ENCODE results near the gene TRAF6.
"Not testable (repeated sequence)": the region's sequence is repeated elsewhere in the genome, so short reads cannot be mapped to it uniquely, and the experiment has no call there.

TRAF6 gene

DNA sequence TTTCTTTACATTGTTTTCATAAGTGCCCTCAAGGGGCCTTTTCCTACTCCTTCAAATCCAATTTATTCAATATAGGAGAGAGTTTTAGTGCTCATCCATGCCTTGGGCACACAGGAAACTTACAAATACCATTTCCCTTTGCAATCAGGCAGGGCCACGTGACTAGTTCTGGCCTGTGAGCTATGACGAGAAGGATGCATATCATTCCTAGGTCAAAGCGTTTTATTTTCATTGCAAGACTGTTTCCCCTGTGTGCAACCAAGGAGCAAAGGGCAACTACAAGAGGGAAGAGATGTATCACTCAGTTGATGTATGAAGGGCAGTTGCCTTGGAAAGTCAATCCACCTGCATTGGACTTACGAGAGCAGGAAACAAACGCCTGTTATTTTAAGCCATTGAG, 1.9 kb upstream of the TRAF6 start:
- Histone ChIP-seq H3K4me3 (replicated peaks; ENCODE audit: low read depth, low read length) (no peak overlapping the region), H3K27me3 (replicated peaks; ENCODE audit: control insufficient read depth, insufficient read depth, low read length) (no peaks in the 10 kb centered on the region), H3K36me3 (ENCODE audit: control insufficient read depth, insufficient read depth, low read length) (no peaks in the 10 kb centered on the region)
- TF ChIP-seq, protein P1, sequence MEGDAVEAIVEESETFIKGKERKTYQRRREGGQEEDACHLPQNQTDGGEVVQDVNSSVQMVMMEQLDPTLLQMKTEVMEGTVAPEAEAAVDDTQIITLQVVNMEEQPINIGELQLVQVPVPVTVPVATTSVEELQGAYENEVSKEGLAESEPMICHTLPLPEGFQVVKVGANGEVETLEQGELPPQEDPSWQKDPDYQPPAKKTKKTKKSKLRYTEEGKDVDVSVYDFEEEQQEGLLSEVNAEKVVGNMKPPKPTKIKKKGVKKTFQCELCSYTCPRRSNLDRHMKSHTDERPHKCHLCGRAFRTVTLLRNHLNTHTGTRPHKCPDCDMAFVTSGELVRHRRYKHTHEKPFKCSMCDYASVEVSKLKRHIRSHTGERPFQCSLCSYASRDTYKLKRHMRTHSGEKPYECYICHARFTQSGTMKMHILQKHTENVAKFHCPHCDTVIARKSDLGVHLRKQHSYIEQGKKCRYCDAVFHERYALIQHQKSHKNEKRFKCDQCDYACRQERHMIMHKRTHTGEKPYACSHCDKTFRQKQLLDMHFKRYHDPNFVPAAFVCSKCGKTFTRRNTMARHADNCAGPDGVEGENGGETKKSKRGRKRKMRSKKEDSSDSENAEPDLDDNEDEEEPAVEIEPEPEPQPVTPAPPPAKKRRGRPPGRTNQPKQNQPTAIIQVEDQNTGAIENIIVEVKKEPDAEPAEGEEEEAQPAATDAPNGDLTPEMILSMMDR (IDR thresholded peaks at IDR 0.05; ENCODE audit: insufficient read depth, low read length, poor library complexity, severe bottlenecking), result no peak
- no peak for DNase-seq (ENCODE audit: extremely low read depth, insufficient read length)

DNA sequence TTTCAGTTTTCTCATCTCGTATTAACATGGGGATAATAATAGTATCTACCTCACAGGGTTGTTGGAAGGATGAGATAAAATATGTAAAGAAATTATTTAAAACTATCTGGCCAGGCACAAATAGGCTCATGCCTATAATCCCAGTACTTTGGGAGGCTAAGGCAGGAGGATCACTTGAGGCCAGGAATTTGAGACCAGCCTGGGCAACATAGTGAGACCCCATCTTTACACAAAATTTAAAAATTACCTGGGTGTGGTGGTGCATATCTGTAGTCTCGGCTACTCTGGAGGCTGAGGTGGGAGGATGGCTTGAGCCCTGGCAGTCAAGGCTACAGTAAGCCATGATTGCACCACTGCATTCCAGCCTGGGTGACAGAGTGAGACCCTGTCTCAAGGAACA, 990 bp upstream of the TRAF6 start:
- not testable (repeated sequence) for DNase-seq (ENCODE audit: extremely low read depth, insufficient read length); H3K4me3 ChIP-seq (replicated peaks; ENCODE audit: low read depth, low read length); H3K27me3 ChIP-seq (replicated peaks; ENCODE audit: control insufficient read depth, insufficient read depth, low read length); H3K36me3 ChIP-seq (ENCODE audit: control insufficient read depth, insufficient read depth, low read length)

DNA sequence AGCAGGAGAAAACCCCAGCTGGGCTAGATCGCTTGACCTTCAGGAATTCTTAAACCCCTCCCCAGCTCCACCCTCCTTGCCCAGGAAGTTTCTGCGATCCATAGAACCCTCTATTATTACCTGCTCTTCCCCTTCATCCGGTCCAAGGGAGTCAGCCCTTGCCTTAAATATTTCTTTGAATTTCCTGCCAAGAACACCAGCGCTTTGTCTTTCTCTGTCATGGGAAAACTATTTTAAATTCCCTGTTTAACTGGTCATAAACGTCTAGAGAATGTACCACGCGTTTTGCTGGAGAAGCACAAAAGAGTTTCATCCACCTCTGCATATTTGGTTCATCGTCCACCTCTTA, 496 bp upstream of the TRAF6 start:
- Histone ChIP-seq H3K27me3 (replicated peaks; ENCODE audit: control insufficient read depth, insufficient read depth, low read length) (no peaks in the 10 kb centered on the region), H3K36me3 (ENCODE audit: control insufficient read depth, insufficient read depth, low read length) (no peaks in the 10 kb centered on the region), H3K4me3 (replicated peaks; ENCODE audit: low read depth, low read length) (peak overlapping the region; percentile 96)
- no peak for DNase-seq (ENCODE audit: extremely low read depth, insufficient read length)
- TF ChIP-seq, protein P1 (IDR thresholded peaks at IDR 0.05; ENCODE audit: insufficient read depth, low read length, poor library complexity, severe bottlenecking), result no peak

DNA sequence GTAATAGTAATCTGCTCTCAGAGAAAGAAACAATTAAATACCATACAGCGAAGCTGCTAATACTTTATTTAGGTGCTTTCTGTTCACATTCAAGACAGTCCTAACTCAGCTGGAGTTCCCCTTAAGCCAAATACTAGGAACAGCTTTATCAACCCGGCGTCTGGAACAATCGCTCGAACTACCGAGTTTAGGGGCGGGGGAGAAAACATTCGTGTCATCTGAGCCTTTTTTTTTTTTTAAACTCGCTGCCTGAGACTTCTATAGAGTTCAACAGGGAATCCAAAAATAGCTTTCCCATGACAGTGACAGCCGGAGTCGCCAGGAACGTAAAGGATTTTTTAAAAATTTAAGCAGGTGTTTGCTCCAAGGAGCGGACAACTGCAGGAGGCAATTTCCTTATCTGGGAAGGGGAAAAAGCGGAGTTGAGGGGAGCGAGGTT, 852 bp downstream of the TRAF6 start:
- no peak for DNase-seq (ENCODE audit: extremely low read depth, insufficient read length)
- no peaks in the 10 kb centered on the region for H3K36me3 ChIP-seq (ENCODE audit: control insufficient read depth, insufficient read depth, low read length)
- peak overlapping the region; percentile 96 for H3K4me3 ChIP-seq (replicated peaks; ENCODE audit: low read depth, low read length)
- H3K27me3 ChIP-seq (replicated peaks; ENCODE audit: control insufficient read depth, insufficient read depth, low read length), result no peaks in the 10 kb centered on the region
- TF ChIP-seq, protein P1 (IDR thresholded peaks at IDR 0.05; ENCODE audit: insufficient read depth, low read length, poor library complexity, severe bottlenecking), result no peak

DNA sequence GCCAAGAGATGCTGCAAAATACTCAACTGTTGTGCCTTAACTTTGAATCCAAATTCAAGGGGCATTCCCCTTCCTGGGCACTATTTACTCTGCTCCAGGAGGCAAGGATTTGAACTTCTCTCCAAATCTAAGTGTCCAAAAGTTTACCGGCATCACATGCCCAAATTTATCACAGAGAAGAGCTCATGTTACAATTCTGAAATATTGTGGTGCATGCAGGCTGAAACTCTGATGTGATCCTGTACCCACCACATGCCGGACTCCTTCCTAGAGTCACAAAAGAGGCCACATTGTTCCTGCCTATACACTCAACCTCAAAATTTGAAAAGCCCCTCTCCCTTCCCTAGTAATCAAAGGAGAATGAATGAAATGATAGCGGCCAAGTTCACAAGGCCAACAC, 1.3 kb downstream of the TRAF6 start:
- H3K4me3 ChIP-seq (replicated peaks; ENCODE audit: low read depth, low read length), result peak overlapping the region; percentile 96
- H3K36me3 ChIP-seq (ENCODE audit: control insufficient read depth, insufficient read depth, low read length), result no peaks in the 10 kb centered on the region
- TF ChIP-seq, protein P1 (IDR thresholded peaks at IDR 0.05; ENCODE audit: insufficient read depth, low read length, poor library complexity, severe bottlenecking), result no peak
- no peak for DNase-seq (ENCODE audit: extremely low read depth, insufficient read length)
- no peaks in the 10 kb centered on the region for H3K27me3 ChIP-seq (replicated peaks; ENCODE audit: control insufficient read depth, insufficient read depth, low read length)

DNA sequence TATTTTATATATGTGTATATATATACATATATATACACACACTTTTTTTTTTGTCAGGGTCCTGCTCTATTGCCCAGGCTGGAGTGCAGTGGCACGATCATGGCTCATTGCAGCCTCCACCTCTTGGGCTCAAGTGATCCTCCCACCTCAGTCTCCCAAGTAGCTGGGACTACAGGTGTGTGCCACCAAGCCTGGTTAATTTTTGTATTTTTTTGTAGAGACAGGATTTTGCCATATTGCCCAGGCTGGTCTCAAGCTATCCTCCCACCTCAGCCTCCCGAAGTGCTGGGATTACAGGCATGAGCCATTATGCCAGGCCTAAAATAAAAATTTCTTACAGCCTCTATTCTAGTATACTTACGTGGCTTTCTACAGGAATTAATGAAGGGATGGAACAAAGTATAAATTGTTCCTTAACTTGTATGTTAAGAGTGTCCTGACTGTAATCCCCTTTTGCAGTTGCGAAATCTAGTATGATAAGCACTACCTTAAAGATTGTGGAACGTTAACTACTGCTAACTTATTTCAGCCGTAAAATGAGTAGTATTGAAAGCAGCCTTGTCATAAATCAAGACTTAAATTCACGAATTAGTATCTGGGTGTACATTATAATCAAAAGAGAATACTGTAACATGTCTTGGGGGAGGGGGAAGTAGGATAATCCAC, 2.1 kb downstream of the TRAF6 start:
- Histone ChIP-seq H3K27me3 (replicated peaks; ENCODE audit: control insufficient read depth, insufficient read depth, low read length) (no peaks in the 10 kb centered on the region), H3K36me3 (ENCODE audit: control insufficient read depth, insufficient read depth, low read length) (no peaks in the 10 kb centered on the region), H3K4me3 (replicated peaks; ENCODE audit: low read depth, low read length) (peak overlapping the region; percentile 96)
- TF ChIP-seq, protein P1 (IDR thresholded peaks at IDR 0.05; ENCODE audit: insufficient read depth, low read length, poor library complexity, severe bottlenecking), result no peak
- DNase-seq (ENCODE audit: extremely low read depth, insufficient read length), result no peak
